ENCODE results near the gene C3orf38. TPM values are rescaled to one million over a fixed set of nuclear protein-coding genes. Genes with fewer than 3 reads are reported as not detected.
A peak's percentile ranks its signal among the peaks of the same experiment; 100 is the strongest.

C3orf38 gene
- total and polyA plus RNA-seq, 7 experiments from 2014 or later, result 19.4 to 40.2 (median 33.4) TPM

GRCh38 chr3:88149101-88149508, 654 bp upstream of the C3orf38 start:
- H3K4me3 Mint-ChIP-seq, result peak overlapping the region; percentile 93 to 99 (median 98)
- DNase-seq (no peak), ATAC-seq (peak; percentile 2)
- peaks cover 13 to 17% of the 10 kb centered on the region in 2 donors for H3K4me1 ChIP-seq (ENCODE audit: control insufficient read depth in 2 of 2, insufficient read depth in 2 of 2, low read length in 2 of 2)
- H3K27me3 ChIP-seq (ENCODE audit: control insufficient read depth in 2 of 2, insufficient read depth in 2 of 2, low read length in 2 of 2), result no peaks in the 10 kb centered on the region
- peaks cover 0 to 2% (median 0%) of the 10 kb centered on the region in 5 donors for H3K36me3 Mint-ChIP-seq
- ChIA-PET POLR2A (interaction anchor here (0.7 to 4.4 kb wide), 14 partner anchors 14 to 925 kb away, joined by 3 to 72 read pairs (median 4); partner anchors contain the start of genes CGGBP1, CHMP2B and ZNF654), CTCF (interaction anchor here (0.6 kb wide), 1 partner anchor 919 kb away, joined by 5 read pairs; no protein-coding TSS in a partner anchor)
- peak overlapping the region; percentile 90 to 99 (median 96) for H3K27ac Mint-ChIP-seq
- H3K27me3 Mint-ChIP-seq, result no peaks in the 10 kb centered on the region
- H3K27ac ChIP-seq (ENCODE audit: low read depth, low read length), result peak overlapping the region; percentile 94
- H3K4me3 ChIP-seq (ENCODE audit: low read length), result peak overlapping the region; percentile 88
- H3K9me3 Mint-ChIP-seq, result no peaks in the 10 kb centered on the region
- H3K9me3 ChIP-seq (ENCODE audit: control insufficient read depth in 2 of 3, low read length in 3 of 3), result no peaks in the 10 kb centered on the region
- H3K4me1 Mint-ChIP-seq, result peaks cover 16 to 43% (median 39%) of the 10 kb centered on the region in 7 donors
- peaks cover 0 to 10% (median 0%) of the 10 kb centered on the region in 3 experiments for H3K36me3 ChIP-seq (ENCODE audit: control insufficient read depth in 2 of 3, insufficient read depth in 3 of 3, low read length in 3 of 3)
- intact Hi-C loops (cut with micrococcal nuclease), result loop anchor here (1.0 to 2.0 kb wide), 4 partner anchors 90 to 922 kb away; partner anchors contain the start of genes CGGBP1 (in 2 of the 2), CHMP2B (in 2 of the 2) and ZNF654 (in 2 of the 2)

GRCh38 chr3:88150371-88150770, 612 bp downstream of the C3orf38 start:
- Histone ChIP-seq H3K27me3 (ENCODE audit: control insufficient read depth in 2 of 2, insufficient read depth in 2 of 2, low read length in 2 of 2) (no peaks in the 10 kb centered on the region), H3K27ac (ENCODE audit: low read depth, low read length) (peak overlapping the region; percentile 94), H3K4me3 (ENCODE audit: low read length) (peak overlapping the region; percentile 88), H3K36me3 (ENCODE audit: control insufficient read depth in 2 of 3, insufficient read depth in 3 of 3, low read length in 3 of 3) (peaks cover 0 to 11% (median 0%) of the 10 kb centered on the region in 3 experiments), H3K9me3 (ENCODE audit: control insufficient read depth in 2 of 3, low read length in 3 of 3) (no peaks in the 10 kb centered on the region), H3K4me1 (ENCODE audit: control insufficient read depth in 2 of 2, insufficient read depth in 2 of 2, low read length in 2 of 2) (peaks cover 13 to 17% of the 10 kb centered on the region in 2 donors)
- ChIA-PET CTCF (interaction anchor here (0.5 kb wide), 1 partner anchor 11 kb away, joined by 3 read pairs; no protein-coding TSS in a partner anchor), POLR2A (interaction anchor here (0.7 to 4.4 kb wide), 14 partner anchors 14 to 927 kb away, joined by 3 to 72 read pairs (median 4); partner anchors contain the start of genes CGGBP1 and ZNF654)
- Mint-ChIP-seq H3K4me3 (peak overlapping the region; percentile 93 to 99 (median 98)), H3K9me3 (no peaks in the 10 kb centered on the region), H3K27me3 (no peaks in the 10 kb centered on the region), H3K4me1 (peaks cover 16 to 46% (median 43%) of the 10 kb centered on the region in 7 donors), H3K36me3 (peaks cover 0 to 5% (median 4%) of the 10 kb centered on the region in 5 donors), H3K27ac (peak overlapping the region; percentile 97 to 99 (median 99))
- DNase-seq, result peak in 5 of 9 donors; percentile 37 to 53 (median 51)
- intact Hi-C loops (cut with micrococcal nuclease), result loop anchor here in 1 of 2 donors (2.0 to 10.0 kb wide), 2 partner anchors 38 to 886 kb away; no protein-coding TSS in a partner anchor
- no peak for ATAC-seq

GRCh38 chr3:88150806-88151205, 1.0 kb downstream of the C3orf38 start:
- peak overlapping the region; percentile 93 to 99 (median 98) for H3K4me3 Mint-ChIP-seq
- H3K9me3 Mint-ChIP-seq, result no peaks in the 10 kb centered on the region
- H3K27me3 ChIP-seq (ENCODE audit: control insufficient read depth in 2 of 2, insufficient read depth in 2 of 2, low read length in 2 of 2), result no peaks in the 10 kb centered on the region
- peaks cover 0 to 8% (median 6%) of the 10 kb centered on the region in 5 donors for H3K36me3 Mint-ChIP-seq
- peak overlapping the region; percentile 94 for H3K27ac ChIP-seq (ENCODE audit: low read depth, low read length)
- H3K4me3 ChIP-seq (ENCODE audit: low read length), result peak overlapping the region; percentile 88
- intact Hi-C loops (cut with micrococcal nuclease), result loop anchor here in 1 of 2 donors (2.0 to 10.0 kb wide), 2 partner anchors 38 to 886 kb away; no protein-coding TSS in a partner anchor
- H3K9me3 ChIP-seq (ENCODE audit: control insufficient read depth in 2 of 3, low read length in 3 of 3), result no peaks in the 10 kb centered on the region
- peaks cover 19 to 49% (median 47%) of the 10 kb centered on the region in 7 donors for H3K4me1 Mint-ChIP-seq
- no peaks in the 10 kb centered on the region for H3K27me3 Mint-ChIP-seq
- peaks cover 13 to 17% of the 10 kb centered on the region in 2 donors for H3K4me1 ChIP-seq (ENCODE audit: control insufficient read depth in 2 of 2, insufficient read depth in 2 of 2, low read length in 2 of 2)
- ChIA-PET POLR2A (interaction anchor here (0.7 to 4.4 kb wide), 9 partner anchors 14 to 927 kb away, joined by 3 to 72 read pairs (median 4); partner anchors contain the start of genes CGGBP1 and ZNF654), CTCF (no interaction called here)
- H3K36me3 ChIP-seq (ENCODE audit: control insufficient read depth in 2 of 3, insufficient read depth in 3 of 3, low read length in 3 of 3), result peaks cover 0 to 14% (median 0%) of the 10 kb centered on the region in 3 experiments
- no peak for DNase-seq
- no peak for ATAC-seq
- peak overlapping the region; percentile 97 to 99 (median 99) for H3K27ac Mint-ChIP-seq

GRCh38 chr3:88151358-88151757, 1.6 kb downstream of the C3orf38 start:
- no peaks in the 10 kb centered on the region for H3K9me3 Mint-ChIP-seq
- Histone ChIP-seq H3K4me3 (ENCODE audit: low read length) (peak overlapping the region; percentile 32), H3K4me1 (ENCODE audit: control insufficient read depth in 2 of 2, insufficient read depth in 2 of 2, low read length in 2 of 2) (peaks cover 13 to 17% of the 10 kb centered on the region in 2 donors), H3K36me3 (ENCODE audit: control insufficient read depth in 2 of 3, insufficient read depth in 3 of 3, low read length in 3 of 3) (peaks cover 5 to 19% (median 5%) of the 10 kb centered on the region in 3 experiments), H3K9me3 (ENCODE audit: control insufficient read depth in 2 of 3, low read length in 3 of 3) (no peaks in the 10 kb centered on the region), H3K27me3 (ENCODE audit: control insufficient read depth in 2 of 2, insufficient read depth in 2 of 2, low read length in 2 of 2) (no peaks in the 10 kb centered on the region), H3K27ac (ENCODE audit: low read depth, low read length) (no peak overlapping the region)
- ATAC-seq (no peak), DNase-seq (peak in 1 of 9 donors; percentile 6)
- intact Hi-C loops (cut with micrococcal nuclease), result loop anchor here in 1 of 2 donors (2.0 to 10.0 kb wide), 2 partner anchors 39 to 887 kb away; no protein-coding TSS in a partner anchor
- POLR2A ChIA-PET, result interaction anchor here (1.4 to 4.4 kb wide), 2 partner anchors 13 to 92 kb away, joined by 4 to 72 read pairs; partner anchors contain the start of genes CGGBP1 and ZNF654
- H3K4me1 Mint-ChIP-seq, result peaks cover 25 to 55% (median 52%) of the 10 kb centered on the region in 7 donors
- peak overlapping the region; percentile 51 to 99 (median 98) for H3K4me3 Mint-ChIP-seq
- peak overlapping the region; percentile 3 to 99 (median 67) for H3K27ac Mint-ChIP-seq
- CTCF ChIA-PET, result no interaction called here
- peaks cover 5 to 13% (median 12%) of the 10 kb centered on the region in 5 donors for H3K36me3 Mint-ChIP-seq
- no peaks in the 10 kb centered on the region for H3K27me3 Mint-ChIP-seq

GRCh38 chr3:88152841-88153240, 3.1 kb downstream of the C3orf38 start:
- peaks cover 9 to 28% (median 11%) of the 10 kb centered on the region in 3 experiments for H3K36me3 ChIP-seq (ENCODE audit: control insufficient read depth in 2 of 3, insufficient read depth in 3 of 3, low read length in 3 of 3)
- H3K4me3 Mint-ChIP-seq, result peak overlapping the region in 8 of 10 donors; percentile 11 to 98 (median 42)
- H3K4me1 ChIP-seq (ENCODE audit: control insufficient read depth in 2 of 2, insufficient read depth in 2 of 2, low read length in 2 of 2), result peaks cover 13 to 21% of the 10 kb centered on the region in 2 donors
- no peaks in the 10 kb centered on the region for H3K27me3 Mint-ChIP-seq
- intact Hi-C loops (cut with micrococcal nuclease), result loop anchor here in 1 of 2 donors (10.0 kb wide), 1 partner anchor 888 kb away; no protein-coding TSS in a partner anchor
- DNase-seq (no peak), ATAC-seq (no peak)
- ChIA-PET POLR2A (no interaction called here), CTCF (no interaction called here)
- no peaks in the 10 kb centered on the region for H3K27me3 ChIP-seq (ENCODE audit: control insufficient read depth in 2 of 2, insufficient read depth in 2 of 2, low read length in 2 of 2)
- peaks cover 5 to 24% (median 22%) of the 10 kb centered on the region in 5 donors for H3K36me3 Mint-ChIP-seq
- no peaks in the 10 kb centered on the region for H3K9me3 ChIP-seq (ENCODE audit: control insufficient read depth in 2 of 3, low read length in 3 of 3)
- H3K4me3 ChIP-seq (ENCODE audit: low read length), result no peak overlapping the region
- H3K9me3 Mint-ChIP-seq, result no peaks in the 10 kb centered on the region
- no peak overlapping the region for H3K27ac ChIP-seq (ENCODE audit: low read depth, low read length)
- peak overlapping the region in 7 of 9 donors; percentile 3 to 75 (median 42) for H3K27ac Mint-ChIP-seq
- H3K4me1 Mint-ChIP-seq, result peaks cover 25 to 67% (median 63%) of the 10 kb centered on the region in 7 donors

GRCh38 chr3:88166419-88166971, 16.7 kb downstream of the C3orf38 start:
- no peak overlapping the region for H3K27ac Mint-ChIP-seq
- intact Hi-C loops (cut with micrococcal nuclease), result no loop called here
- ATAC-seq (no peak), DNase-seq (no peak)
- H3K27me3 Mint-ChIP-seq, result no peaks in the 10 kb centered on the region
- Histone ChIP-seq H3K36me3 (ENCODE audit: control insufficient read depth in 2 of 3, insufficient read depth in 3 of 3, low read length in 3 of 3) (peaks cover 0 to 5% (median 0%) of the 10 kb centered on the region in 3 experiments), H3K27me3 (ENCODE audit: control insufficient read depth in 2 of 2, insufficient read depth in 2 of 2, low read length in 2 of 2) (no peaks in the 10 kb centered on the region), H3K4me1 (ENCODE audit: control insufficient read depth in 2 of 2, insufficient read depth in 2 of 2, low read length in 2 of 2) (no peaks in the 10 kb centered on the region), H3K4me3 (ENCODE audit: low read length) (no peak overlapping the region), H3K27ac (ENCODE audit: low read depth, low read length) (no peak overlapping the region), H3K9me3 (ENCODE audit: control insufficient read depth in 2 of 3, low read length in 3 of 3) (no peaks in the 10 kb centered on the region)
- ChIA-PET POLR2A (no interaction called here), CTCF (no interaction called here)
- H3K4me3 Mint-ChIP-seq, result no peak overlapping the region
- peaks cover 5 to 23% (median 13%) of the 10 kb centered on the region in 7 donors for H3K4me1 Mint-ChIP-seq
- H3K9me3 Mint-ChIP-seq, result no peaks in the 10 kb centered on the region
- peaks cover 5 to 51% (median 25%) of the 10 kb centered on the region in 5 donors for H3K36me3 Mint-ChIP-seq

Measured in naive thymus-derived CD4-positive, alpha-beta T cell (primary cell).